GM23248 (cell line): ENCODE data around the gene RPL13. TPM values are rescaled to one million over a fixed set of nuclear protein-coding genes. Genes with fewer than 3 reads are reported as not detected.

Source experiments
- DNase-seq: peaks from one replicate; pipeline ENCODE4 v3.0.0-alpha.2; 2015
- H2AFZ ChIP-seq: fragments of 200-600 bp; sonication (generic); 2 replicates; pipeline ENCODE4 v1.6.1; 2016; ENCODE audit warnings: antibody characterized with exemption
- H3F3A ChIP-seq: fragments of 200-600 bp; sonication (generic); 2 replicates; pipeline ENCODE4 v1.6.1; 2016; ENCODE audit warnings: mild to moderate bottlenecking, antibody characterized with exemption, mixed run types; ENCODE audit not compliant: insufficient read depth
- H3K27ac ChIP-seq: fragments of 200-600 bp; sonication (generic); 2 replicates; pipeline ENCODE4 v1.5.1; 2016; ENCODE audit warnings: mild to moderate bottlenecking
- H3K27me3 ChIP-seq: fragments of 200-600 bp; sonication (generic); replicated peaks from 2 replicates; pipeline ENCODE4 v1.6.1; 2016; ENCODE audit warnings: mild to moderate bottlenecking; ENCODE audit not compliant: insufficient read depth
- H3K36me3 ChIP-seq: fragments of 200-600 bp; sonication (generic); 2 replicates; pipeline ENCODE4 v1.6.1; 2016; ENCODE audit warnings: low read depth, mild to moderate bottlenecking
- H3K4me1 ChIP-seq: fragments of 200-600 bp; sonication (generic); 2 replicates; pipeline ENCODE4 v1.6.1; 2016; ENCODE audit warnings: mild to moderate bottlenecking; ENCODE audit not compliant: insufficient read depth
- H3K4me2 ChIP-seq: fragments of 200-600 bp; sonication (generic); one replicate; pipeline ENCODE4 v1.6.1; 2016; ENCODE audit warnings: mild to moderate bottlenecking; ENCODE audit not compliant: unreplicated experiment
- H3K4me3 ChIP-seq: fragments of 200-600 bp; sonication (generic); 2 replicates; pipeline ENCODE4 v1.5.1; 2016; ENCODE audit warnings: mild to moderate bottlenecking
- H3K79me2 ChIP-seq: fragments of 200-600 bp; sonication (generic); 2 replicates; pipeline ENCODE4 v1.6.1; 2016; ENCODE audit warnings: mild to moderate bottlenecking; ENCODE audit not compliant: insufficient read depth
- H3K9ac ChIP-seq: fragments of 200-600 bp; sonication (generic); 2 replicates; pipeline ENCODE4 v1.6.1; 2016; ENCODE audit warnings: mild to moderate bottlenecking
- H3K9me2 ChIP-seq: fragments of 200-600 bp; sonication (generic); 2 replicates; pipeline ENCODE4 v1.6.1; 2016; ENCODE audit warnings: mixed run types, mild to moderate bottlenecking, moderate library complexity; ENCODE audit not compliant: insufficient read depth
- H3K9me3 ChIP-seq: fragments of 200-600 bp; sonication (generic); one replicate; pipeline ENCODE4 v1.6.1; 2017; ENCODE audit warnings: low read depth
- H4K20me1 ChIP-seq: fragments of 200-600 bp; sonication (generic); 2 replicates; pipeline ENCODE4 v1.6.0; 2016; ENCODE audit not compliant: insufficient read depth
- EZH2 ChIP-seq: fragments of 200-600 bp; sonication (generic); IDR thresholded peaks from 2 replicates; pipeline ENCODE4 v1.6.1; 2018; ENCODE audit warnings: antibody characterized with exemption, mild to moderate bottlenecking; ENCODE audit not compliant: insufficient read depth, poor library complexity, severe bottlenecking
- EZH2phosphoT487 ChIP-seq: fragments of 200-600 bp; sonication (generic); IDR thresholded peaks from 2 replicates; pipeline ENCODE4 v1.6.1; 2018; ENCODE audit warnings: antibody characterized with exemption, moderate library complexity, mild to moderate bottlenecking, low read depth; ENCODE audit not compliant: insufficient read depth
- WGBS, 2 experiments: methylation state at CpG; one replicate each; pipeline ENCODE4 v1.1.6; 2015 to 2017; ENCODE audit warnings: low lambda C conversion rate in 2 of 2, low coverage in 1 of 2; ENCODE audit errors: missing lambda C conversion rate in 2 of 2; 5-methylcytosine and 5-hydroxymethylcytosine counted together
- in situ Hi-C: fragments of 300-500 bp; cut with MboI; formaldehyde crosslinking; loops from 2 replicates; pipeline ENCODE4 v1.15.0; 2020
- polyA plus RNA-seq: library from polyadenylated mRNA; unstranded; fragments of >200 nt; fragmentation: Nextera tagmentation; extraction: Ambion mirVana; gene quantifications from 2 replicates; pipeline ENCODE4 v1.2.1, GENCODE V29; 2016
- total RNA-seq: library from RNA; depleted of rRNA; stranded (reverse); fragments of >200 nt; shearing (Covaris generic); gene quantifications from 2 replicates; pipeline ENCODE4 v1.2.3, GENCODE V29; 2014

Gene RPL13
- total and polyA plus RNA-seq, 2 experiments from 2014 or later, result 1,418 to 3,580 TPM

DNA sequence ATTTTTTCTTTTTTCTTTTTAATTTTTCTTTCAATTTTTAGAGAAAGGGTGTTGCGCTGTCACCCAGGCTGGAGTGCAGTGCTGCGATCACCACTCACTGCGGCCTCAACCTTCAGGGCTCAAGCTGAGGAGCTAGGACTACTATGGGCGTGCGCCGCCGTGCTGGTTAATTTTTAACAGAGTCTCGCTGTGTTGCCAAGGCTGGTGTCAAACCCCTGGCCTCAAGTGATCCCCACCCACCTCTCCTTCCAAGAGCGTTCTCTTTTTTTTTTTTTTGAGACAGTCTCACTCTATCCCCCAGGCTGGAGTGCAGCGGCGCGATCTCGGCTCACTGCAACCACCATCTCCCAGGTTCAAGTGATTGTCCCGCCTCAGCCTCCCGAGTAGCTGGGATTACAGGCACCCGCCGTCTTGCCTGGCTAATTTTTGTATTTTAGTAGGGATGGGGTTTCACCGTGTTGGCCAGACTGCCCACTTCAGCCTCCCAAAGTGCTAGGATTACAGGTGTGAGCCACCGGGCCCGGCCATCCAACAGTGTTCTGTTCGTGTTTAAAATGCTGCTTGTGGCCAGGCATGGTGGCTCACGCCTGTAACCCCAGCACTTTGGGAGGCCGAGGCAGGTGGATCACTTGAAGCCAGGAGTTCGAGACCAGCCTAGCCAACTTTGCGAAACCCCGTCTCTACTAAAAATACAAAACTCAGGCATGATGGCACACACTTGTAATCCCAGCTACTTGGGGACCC is 14.5 kb upstream of the RPL13 start:
- Histone ChIP-seq H3K4me3 (no peak overlapping the region), H3K36me3 (no peaks in the 10 kb centered on the region; the same call in 1 of the 2 replicates), H4K20me1 (no peaks in the 10 kb centered on the region), H3K9me2 (no peaks in the 10 kb centered on the region), H3K79me2 (no peaks in the 10 kb centered on the region), H3K9me3 (no peaks in the 10 kb centered on the region), H3K4me1 (no peaks in the 10 kb centered on the region), H3K27ac (no peak overlapping the region), H2AFZ (no peak overlapping the region), H3K4me2 (no peak overlapping the region), H3F3A (no peaks in the 10 kb centered on the region), H3K27me3 (no peaks in the 10 kb centered on the region), H3K9ac (no peak overlapping the region)
- no peak for DNase-seq
- in situ Hi-C loops, result no loop called here
- WGBS, 2 experiments, result 97 to 99% methylated on average over 26 of the region's 26 CpGs
- TF ChIP-seq EZH2phosphoT487 (no peak), EZH2 (no peak)

DNA sequence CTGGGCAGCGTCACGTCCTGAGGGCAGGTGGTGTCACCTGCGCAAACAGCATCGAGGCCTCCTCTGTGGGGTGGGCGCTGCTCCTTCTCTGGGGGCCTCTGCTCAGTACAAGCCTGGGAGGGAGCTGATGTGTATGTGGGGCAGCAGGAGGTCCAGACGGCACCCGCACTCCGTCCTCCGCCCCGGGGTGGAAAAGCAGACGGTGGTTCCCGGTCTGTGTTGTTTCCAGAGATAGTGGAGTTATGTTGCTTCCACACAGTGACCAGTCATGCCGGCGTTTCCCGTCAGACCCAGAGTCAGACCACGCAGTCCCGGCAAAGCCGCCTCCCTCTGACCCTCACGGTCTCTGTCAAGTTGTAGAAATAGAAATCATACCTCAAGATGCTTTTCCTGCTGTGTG is 13.7 kb upstream of the RPL13 start:
- TF ChIP-seq EZH2, result no peak
- no peak for TF ChIP-seq EZH2phosphoT487
- DNase-seq, result no peak
- Histone ChIP-seq H4K20me1 (no peaks in the 10 kb centered on the region), H3K27me3 (no peaks in the 10 kb centered on the region), H3F3A (no peaks in the 10 kb centered on the region), H2AFZ (no peak overlapping the region), H3K36me3 (no peaks in the 10 kb centered on the region; the same call in 1 of the 2 replicates), H3K9me2 (no peaks in the 10 kb centered on the region), H3K4me2 (no peak overlapping the region), H3K4me3 (no peak overlapping the region), H3K27ac (no peak overlapping the region), H3K9ac (no peak overlapping the region), H3K79me2 (no peaks in the 10 kb centered on the region), H3K9me3 (no peaks in the 10 kb centered on the region), H3K4me1 (no peaks in the 10 kb centered on the region)
- in situ Hi-C loops, result no loop called here
- WGBS, 2 experiments, result 94 to 96% methylated on average over 14 to 19 of the region's 19 CpGs

GRCh38 chr16:89547291-89547690 is 13.2 kb upstream of the RPL13 start:
- H3F3A ChIP-seq, result no peaks in the 10 kb centered on the region
- H3K27ac ChIP-seq, result no peak overlapping the region
- H3K79me2 ChIP-seq, result no peaks in the 10 kb centered on the region
- H3K9me2 ChIP-seq, result no peaks in the 10 kb centered on the region
- no peaks in the 10 kb centered on the region for H3K9me3 ChIP-seq
- H3K27me3 ChIP-seq, result no peaks in the 10 kb centered on the region
- H3K4me2 ChIP-seq, result no peak overlapping the region
- no peak overlapping the region for H3K9ac ChIP-seq
- WGBS, 2 experiments, result 95 to 96% methylated on average over 16 to 17 of the region's 17 CpGs
- H4K20me1 ChIP-seq, result no peaks in the 10 kb centered on the region
- TF ChIP-seq EZH2phosphoT487, result no peak
- no peak for DNase-seq
- no peaks in the 10 kb centered on the region; the same call in 1 of the 2 replicates for H3K36me3 ChIP-seq
- in situ Hi-C loops, result no loop called here
- no peaks in the 10 kb centered on the region for H3K4me1 ChIP-seq
- no peak overlapping the region for H3K4me3 ChIP-seq
- H2AFZ ChIP-seq, result no peak overlapping the region

GRCh38 chr16:89547860-89548259 is 12.6 kb upstream of the RPL13 start:
- in situ Hi-C loops, result no loop called here
- no peak for DNase-seq
- H3K4me3 ChIP-seq, result no peak overlapping the region
- H3K36me3 ChIP-seq, result peaks cover under 1% of the 10 kb centered on the region; the same call in 1 of the 2 replicates
- TF ChIP-seq EZH2phosphoT487 (no peak), EZH2 (no peak)
- no peaks in the 10 kb centered on the region for H3K4me1 ChIP-seq
- 95 to 97% methylated on average over 20 of the region's 20 CpGs for WGBS, 2 experiments
- no peak overlapping the region for H2AFZ ChIP-seq
- H3K9me2 ChIP-seq, result no peaks in the 10 kb centered on the region
- no peaks in the 10 kb centered on the region for H3K9me3 ChIP-seq
- no peaks in the 10 kb centered on the region for H3F3A ChIP-seq
- no peak overlapping the region for H3K9ac ChIP-seq
- H4K20me1 ChIP-seq, result no peaks in the 10 kb centered on the region
- no peaks in the 10 kb centered on the region for H3K27me3 ChIP-seq
- H3K27ac ChIP-seq, result no peak overlapping the region
- no peak overlapping the region for H3K4me2 ChIP-seq
- H3K79me2 ChIP-seq, result no peaks in the 10 kb centered on the region
